HG03095 (cell line): ENCODE measurements around the gene TPO.
"Not testable (repeated sequence)": the region's sequence is repeated elsewhere in the genome, so short reads cannot be mapped to it uniquely, and the experiment has no call there.

ENCODE experiments used
- ATAC-seq: cut with Tn5 transposase; IDR thresholded peaks from one replicate; pipeline ENCODE4 v1.9.1; 2021; ENCODE audit warnings: moderate library complexity; ENCODE audit not compliant: unreplicated experiment

TPO gene

GRCh38 chr2:1403565-1403964 is 9.7 kb upstream of the TPO start:
- ATAC-seq, result no peak

GRCh38 chr2:1405124-1405523 is 8.1 kb upstream of the TPO start:
- no peak for ATAC-seq

GRCh38 chr2:1405967-1406366 is 7.3 kb upstream of the TPO start:
- ATAC-seq, result no peak

GRCh38 chr2:1406434-1406833 is 6.8 kb upstream of the TPO start:
- no peak for ATAC-seq

- ATAC-seq, result no peak
These were observed 5.2 kb upstream of the TPO start for GRCh38 chr2:1407950-1408675.

GRCh38 chr2:1414121-1414520 is 858 bp downstream of the TPO start:
- no peak for ATAC-seq

- ATAC-seq, result not testable (repeated sequence)
These were observed 1.6 kb downstream of the TPO start for GRCh38 chr2:1414901-1415300.

- ATAC-seq, result no peak
These were observed 2.2 kb downstream of the TPO start for GRCh38 chr2:1415501-1415900.

- ATAC-seq, result no peak
These were observed 5.3 kb downstream of the TPO start for GRCh38 chr2:1418566-1418965.

- ATAC-seq, result no peak
These were observed 7.7 kb downstream of the TPO start for GRCh38 chr2:1420746-1421480.

- no peak for ATAC-seq
These were observed 8.5 kb downstream of the TPO start for GRCh38 chr2:1421731-1422130.

GRCh38 chr2:1422131-1422530 is 8.9 kb downstream of the TPO start:
- no peak for ATAC-seq

GRCh38 chr2:1422716-1423285 is 9.5 kb downstream of the TPO start:
- no peak for ATAC-seq

- no peak for ATAC-seq
These were observed 13.8 kb downstream of the TPO start for GRCh38 chr2:1427086-1427485.

- ATAC-seq, result no peak
These were observed 16.6 kb downstream of the TPO start for GRCh38 chr2:1429895-1430294.

GRCh38 chr2:1430491-1430890 is 17.2 kb downstream of the TPO start:
- ATAC-seq, result no peak

GRCh38 chr2:1431886-1432400 is 18.7 kb downstream of the TPO start:
- ATAC-seq, result no peak

- ATAC-seq, result no peak
These were observed 19.5 kb downstream of the TPO start for GRCh38 chr2:1432726-1433125.

- no peak for ATAC-seq
These were observed 23.1 kb downstream of the TPO start for GRCh38 chr2:1436369-1436768.

- ATAC-seq, result no peak
These were observed 23.8 kb downstream of the TPO start for GRCh38 chr2:1437101-1437500.

- no peak for ATAC-seq
These were observed 24.3 kb downstream of the TPO start for GRCh38 chr2:1437537-1437936.

- ATAC-seq, result no peak
These were observed 25.7 kb downstream of the TPO start for GRCh38 chr2:1438972-1439371.
